ENCODE results near the gene MYL3.
"Not testable (repeated sequence)": the region's sequence is repeated elsewhere in the genome, so short reads cannot be mapped to it uniquely, and the experiment has no call there.

The MYL3 gene

GRCh38 chr3:46823314-46823713 lies 39.9 kb downstream of the MYL3 start:
- not testable (repeated sequence) for DNase-seq

- DNase-seq: no peak
Measured at GRCh38 chr3:46821553-46821952, 41.7 kb downstream of the MYL3 start.

GRCh38 chr3:46820852-46821251 lies 42.4 kb downstream of the MYL3 start:
- DNase-seq: no peak

GRCh38 chr3:46812237-46812791 lies 50.9 kb downstream of the MYL3 start:
- DNase-seq: no peak

GRCh38 chr3:46811615-46812236 lies 51.5 kb downstream of the MYL3 start:
- no peak for DNase-seq

GRCh38 chr3:46808766-46809165 lies 54.5 kb downstream of the MYL3 start:
- not testable (repeated sequence) for DNase-seq
